Retinal pigment epithelial cell (primary cell): ENCODE results near the gene RNF126.
A peak's percentile ranks its signal among the peaks of the same experiment; 100 is the strongest.
"Not testable (repeated sequence)": the region's sequence is repeated elsewhere in the genome, so short reads cannot be mapped to it uniquely, and the experiment has no call there.

Experiments
- DNase-seq: peaks from one replicate; pipeline ENCODE4 v3.0.0-alpha.2; 2010; ENCODE audit warnings: low read depth
- H3K4me3 ChIP-seq: 2 replicates; pipeline ENCODE4 v1.5.1; 2011; ENCODE audit warnings: mild to moderate bottlenecking, low read length, control low read depth, moderate library complexity
- TF ChIP-seq, protein P1 (sequence below): conservative IDR thresholded peaks from 2 replicates; pipeline ENCODE4 v1.5.1; 2011; ENCODE audit warnings: low read depth, low read length, control low read depth, inconsistent platforms

The RNF126 gene

DNA sequence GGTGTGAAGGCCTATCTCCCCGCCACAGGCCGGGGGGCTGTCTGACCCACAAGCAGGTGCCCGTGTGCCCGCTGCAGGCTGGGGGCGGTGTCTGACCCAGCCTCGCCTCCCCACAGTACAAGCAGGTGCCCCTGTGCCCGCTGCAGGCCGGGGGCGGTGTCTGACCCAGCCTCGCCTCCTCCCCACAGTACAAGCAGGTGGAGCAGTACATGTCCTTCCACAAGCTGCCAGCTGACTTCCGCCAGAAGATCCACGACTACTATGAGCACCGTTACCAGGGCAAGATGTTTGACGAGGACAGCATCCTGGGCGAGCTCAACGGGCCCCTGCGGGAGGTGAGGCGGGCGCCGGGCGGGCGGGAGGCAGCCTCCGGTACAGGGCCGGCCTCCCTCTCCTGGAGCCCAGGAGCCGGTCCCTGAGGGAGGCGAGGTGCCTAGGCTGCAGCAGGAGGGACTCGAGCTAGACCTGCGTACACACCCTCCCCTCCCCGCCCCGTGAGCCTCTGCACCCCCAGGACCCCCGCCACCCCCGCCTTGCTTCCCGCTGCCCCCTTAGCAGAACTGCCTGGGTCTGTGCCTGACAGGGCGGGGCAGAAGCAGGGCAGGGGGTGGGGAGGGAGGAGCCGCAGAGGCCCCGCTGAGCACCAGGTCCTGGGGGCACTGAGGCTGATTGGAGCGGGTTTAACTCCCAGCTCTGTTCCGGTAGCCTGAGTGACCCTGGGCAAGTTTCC is 52.8 kb downstream of the RNF126 start:
- DNase-seq, result no peak
- TF ChIP-seq, protein P1, sequence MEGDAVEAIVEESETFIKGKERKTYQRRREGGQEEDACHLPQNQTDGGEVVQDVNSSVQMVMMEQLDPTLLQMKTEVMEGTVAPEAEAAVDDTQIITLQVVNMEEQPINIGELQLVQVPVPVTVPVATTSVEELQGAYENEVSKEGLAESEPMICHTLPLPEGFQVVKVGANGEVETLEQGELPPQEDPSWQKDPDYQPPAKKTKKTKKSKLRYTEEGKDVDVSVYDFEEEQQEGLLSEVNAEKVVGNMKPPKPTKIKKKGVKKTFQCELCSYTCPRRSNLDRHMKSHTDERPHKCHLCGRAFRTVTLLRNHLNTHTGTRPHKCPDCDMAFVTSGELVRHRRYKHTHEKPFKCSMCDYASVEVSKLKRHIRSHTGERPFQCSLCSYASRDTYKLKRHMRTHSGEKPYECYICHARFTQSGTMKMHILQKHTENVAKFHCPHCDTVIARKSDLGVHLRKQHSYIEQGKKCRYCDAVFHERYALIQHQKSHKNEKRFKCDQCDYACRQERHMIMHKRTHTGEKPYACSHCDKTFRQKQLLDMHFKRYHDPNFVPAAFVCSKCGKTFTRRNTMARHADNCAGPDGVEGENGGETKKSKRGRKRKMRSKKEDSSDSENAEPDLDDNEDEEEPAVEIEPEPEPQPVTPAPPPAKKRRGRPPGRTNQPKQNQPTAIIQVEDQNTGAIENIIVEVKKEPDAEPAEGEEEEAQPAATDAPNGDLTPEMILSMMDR, result no peak
- H3K4me3 ChIP-seq, result no peak overlapping the region

DNA sequence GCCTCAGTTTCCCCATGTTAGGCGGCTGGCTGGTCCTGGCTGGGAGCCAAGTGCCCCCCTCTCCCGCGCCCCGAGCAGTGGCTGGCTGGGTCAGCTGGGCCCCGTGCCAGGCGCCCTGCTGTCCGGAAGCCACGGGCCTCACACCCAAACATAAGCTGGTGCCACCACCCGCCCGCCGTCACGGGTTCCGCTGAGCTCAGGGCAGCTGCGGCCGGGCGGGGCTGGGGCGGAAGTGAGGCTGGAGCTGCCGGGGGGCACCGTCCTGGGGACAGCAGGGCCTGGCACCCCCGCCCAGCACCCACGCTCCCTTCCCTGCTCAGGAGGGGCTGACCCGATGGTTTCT is 54.0 kb downstream of the RNF126 start:
- H3K4me3 ChIP-seq, result no peak overlapping the region
- TF ChIP-seq, protein P1, result no peak
- peak; percentile 83 for DNase-seq

DNA sequence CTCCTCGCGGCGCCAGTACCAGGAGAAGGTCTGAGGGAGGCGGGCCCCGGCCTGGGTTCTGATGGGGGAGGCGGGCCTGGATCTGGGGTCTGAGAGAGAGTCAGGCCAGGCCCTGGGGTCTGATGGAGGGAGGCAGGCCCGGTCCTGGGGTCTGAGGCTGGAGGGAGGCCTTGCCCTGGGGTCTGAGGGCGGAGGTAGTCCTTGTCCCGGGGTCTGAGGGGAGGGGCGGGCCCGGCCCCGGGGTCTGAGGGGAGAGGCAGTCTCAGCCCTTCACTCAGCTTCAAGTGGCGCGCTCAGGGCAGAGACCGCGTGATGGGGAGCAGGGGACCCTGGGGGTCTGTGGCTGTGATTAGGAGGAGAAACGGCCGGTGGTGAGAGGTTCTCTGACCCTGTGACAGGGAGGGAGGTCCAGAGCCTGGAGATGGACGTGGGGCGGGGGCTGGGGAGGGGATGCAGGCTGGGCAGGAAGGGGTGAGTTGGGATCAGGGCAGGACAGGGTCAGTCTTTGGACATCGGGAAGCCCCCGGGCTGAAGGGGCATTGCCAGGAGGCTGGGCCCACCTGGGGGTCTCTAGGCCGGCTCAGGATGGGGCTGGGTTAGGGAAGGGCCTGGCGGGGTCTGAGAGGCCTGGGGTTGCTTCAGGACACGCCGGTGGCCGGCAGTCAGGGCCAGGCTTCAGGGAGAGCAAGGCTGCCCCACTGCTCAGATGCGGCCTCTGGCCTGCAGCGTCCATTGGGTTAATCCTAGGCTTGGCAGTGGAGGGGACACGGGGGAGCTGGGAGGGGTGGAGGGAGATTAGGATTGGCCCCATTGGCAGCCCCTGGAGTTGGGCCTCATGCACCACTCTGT is 54.6 kb downstream of the RNF126 start:
- H3K4me3 ChIP-seq, result no peak overlapping the region
- TF ChIP-seq, protein P1, result no peak
- no peak for DNase-seq

DNA sequence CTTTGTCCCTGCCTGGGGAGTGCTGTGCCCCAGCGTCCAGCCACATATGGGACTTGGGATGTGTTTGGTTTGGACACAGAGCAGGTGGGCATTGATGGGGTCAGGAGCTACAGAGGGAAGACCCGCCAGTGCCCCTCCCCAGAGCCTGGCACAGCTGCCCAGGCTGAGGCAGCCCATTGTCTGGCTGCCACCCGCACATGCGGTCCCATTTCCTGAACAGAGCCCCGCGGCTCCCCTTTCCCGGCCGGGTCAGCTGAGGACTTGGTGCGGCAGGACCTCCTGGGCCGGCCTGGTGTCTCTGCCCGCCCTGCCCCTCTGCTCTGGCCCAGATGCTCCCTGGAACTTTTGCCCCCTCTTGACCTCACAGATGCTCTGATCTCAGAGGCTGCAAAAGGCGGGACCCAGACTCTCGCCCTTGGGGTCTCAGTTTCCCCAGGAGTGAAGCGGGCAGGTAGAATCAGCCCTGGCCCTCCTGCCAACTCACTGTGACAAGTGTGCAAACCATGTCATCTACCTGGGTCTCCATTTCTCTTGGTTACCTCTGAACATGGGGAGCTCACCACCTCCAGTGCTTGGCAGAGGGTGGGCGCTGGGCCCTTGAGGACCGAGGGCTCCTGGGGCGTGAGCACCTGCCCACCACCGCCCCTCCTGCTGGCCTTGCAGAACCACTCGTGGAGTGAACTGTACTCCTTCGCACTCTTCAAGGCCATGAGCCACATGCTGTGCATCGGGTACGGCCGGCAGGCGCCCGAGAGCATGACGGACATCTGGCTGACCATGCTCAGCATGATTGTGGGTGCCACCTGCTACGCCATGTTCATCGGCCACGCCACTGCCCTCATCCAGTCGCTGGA is 55.5 kb downstream of the RNF126 start:
- DNase-seq, result no peak
- TF ChIP-seq, protein P1, result no peak
- no peak overlapping the region for H3K4me3 ChIP-seq

DNA sequence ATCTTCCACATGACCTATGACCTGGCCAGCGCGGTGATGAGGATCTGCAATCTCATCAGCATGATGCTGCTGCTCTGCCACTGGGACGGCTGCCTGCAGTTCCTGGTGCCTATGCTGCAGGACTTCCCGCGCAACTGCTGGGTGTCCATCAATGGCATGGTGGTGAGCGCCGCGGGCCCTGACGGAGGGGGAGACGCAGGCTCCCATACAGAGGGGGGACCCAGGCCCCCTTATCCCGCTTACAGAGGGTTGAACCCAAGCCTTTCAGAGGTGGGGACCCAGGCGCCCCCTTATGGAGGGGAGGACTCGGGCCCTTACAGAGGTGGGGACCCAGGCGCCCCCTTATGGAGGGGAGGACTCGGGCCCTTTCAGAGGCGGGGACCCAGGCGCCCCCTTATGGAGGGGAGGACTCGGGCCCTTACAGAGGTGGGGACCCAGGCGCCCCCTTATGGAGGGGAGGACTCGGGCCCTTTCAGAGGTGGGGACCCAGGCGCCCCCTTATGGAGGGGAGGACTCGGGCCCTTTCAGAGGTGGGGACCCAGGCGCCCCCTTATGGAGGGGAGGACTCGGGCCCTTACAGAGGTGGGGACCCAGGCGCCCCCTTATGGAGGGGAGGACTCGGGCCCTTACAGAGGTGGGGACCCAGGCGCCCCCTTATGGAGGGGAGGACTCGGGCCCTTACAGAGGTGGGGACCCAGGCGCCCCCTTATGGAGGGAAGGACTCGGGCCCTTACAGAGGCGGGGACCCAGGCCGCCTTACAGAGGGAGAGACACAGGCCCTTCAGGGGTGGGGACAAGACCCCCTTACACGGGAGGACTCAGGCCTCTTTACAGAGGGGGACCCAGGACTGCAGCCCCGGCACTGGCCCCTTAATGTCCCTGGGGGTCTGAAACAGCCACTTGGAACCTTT is 57.7 kb downstream of the RNF126 start:
- not testable (repeated sequence) for DNase-seq, H3K4me3 ChIP-seq

DNA sequence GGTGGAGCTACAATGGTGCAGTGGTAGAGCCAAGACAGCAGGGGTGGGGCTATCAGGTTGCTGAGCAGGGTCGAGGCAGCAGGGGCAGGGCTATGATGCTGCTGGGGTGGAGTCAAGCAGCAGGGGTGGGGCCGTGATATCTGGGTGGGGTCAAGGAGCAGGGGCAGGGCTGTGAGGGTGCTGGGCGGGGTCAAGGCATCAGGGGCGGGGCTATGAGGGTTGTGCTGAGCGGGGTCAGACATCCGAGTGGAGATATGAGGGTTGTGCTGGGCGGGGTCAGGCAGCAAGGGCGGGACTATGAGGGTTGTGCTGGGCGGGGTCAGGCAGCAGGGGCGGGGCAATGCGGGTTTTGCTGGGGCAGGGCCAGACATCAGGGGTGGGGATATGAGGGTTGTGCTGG is 58.7 kb downstream of the RNF126 start:
- TF ChIP-seq, protein P1, result no peak
- no peak overlapping the region for H3K4me3 ChIP-seq
- DNase-seq, result no peak

DNA sequence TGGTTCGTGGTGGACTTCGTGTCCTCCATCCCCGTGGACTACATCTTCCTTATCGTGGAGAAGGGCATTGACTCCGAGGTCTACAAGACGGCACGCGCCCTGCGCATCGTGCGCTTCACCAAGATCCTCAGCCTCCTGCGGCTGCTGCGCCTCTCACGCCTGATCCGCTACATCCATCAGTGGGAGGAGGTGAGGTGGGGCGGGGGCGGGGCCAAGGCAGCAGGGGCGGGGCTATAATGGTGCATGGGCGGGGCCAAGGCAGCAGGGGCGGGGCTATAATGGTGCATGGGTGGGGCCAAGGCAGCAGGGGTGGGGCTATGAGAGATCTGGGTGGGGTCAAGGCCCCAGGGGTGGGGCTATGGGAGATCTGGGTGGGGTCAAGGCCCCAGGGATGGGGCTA is 59.2 kb downstream of the RNF126 start:
- DNase-seq, H3K4me3 ChIP-seq: not testable (repeated sequence)

DNA sequence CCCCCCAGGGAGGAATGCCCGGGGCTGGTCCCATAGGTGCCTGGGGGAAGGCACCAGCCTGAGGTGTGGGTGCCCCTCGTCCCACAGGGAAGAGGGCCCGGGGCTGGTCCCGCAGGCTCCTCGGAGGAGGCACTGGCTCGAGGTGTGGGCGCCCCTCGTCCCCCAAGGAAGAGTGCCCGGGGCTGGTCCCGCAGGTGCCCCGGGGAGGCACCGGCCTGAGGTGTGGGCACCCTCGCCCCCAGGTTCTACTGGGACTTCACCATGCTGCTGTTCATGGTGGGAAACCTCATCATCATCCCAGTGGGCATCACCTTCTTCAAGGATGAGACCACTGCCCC is 59.7 kb downstream of the RNF126 start:
- DNase-seq, H3K4me3 ChIP-seq: not testable (repeated sequence)
